ENCODE measurements around the gene LAGE3.

- TF ChIP-seq EZH2 (IDR thresholded peaks at IDR 0.05; ENCODE audit: low read length): no peak
- no peak for TF ChIP-seq CTCF (optimal IDR thresholded peaks at IDR 0.05 in 1 of 3, IDR thresholded peaks at IDR 0.05 in 1 of 3, conservative IDR thresholded peaks at IDR 0.05 in 1 of 3; ENCODE audit: extremely low read depth in 1 of 3, insufficient read depth in 2 of 3, low read length in 3 of 3)
Observed at GRCh38 chrX:154466036-154466435, 13.0 kb downstream of the LAGE3 start.
